Subcutaneous abdominal adipose tissue (tissue), 5 donors: ENCODE data around the gene MARCKSL1.

Experiments
- H3K27ac ChIP-seq: one replicate; pipeline ENCODE4 v1.7.0; 2013; ENCODE audit warnings: low read depth, mild to moderate bottlenecking, inconsistent platforms, low read length, moderate library complexity
- H3K27me3 ChIP-seq, 5 donors: one replicate each; pipeline ENCODE4 v1.7.0; 2013; ENCODE audit warnings: low read length in 5 of 5, inconsistent platforms in 1 of 5; ENCODE audit not compliant: control insufficient read depth in 5 of 5, insufficient read depth in 4 of 5
- H3K36me3 ChIP-seq, 5 donors: one replicate each; pipeline ENCODE4 v1.7.0; 2013; ENCODE audit warnings: low read length in 5 of 5; ENCODE audit not compliant: control insufficient read depth in 5 of 5, insufficient read depth in 5 of 5
- H3K4me1 ChIP-seq, 5 donors: one replicate each; pipeline ENCODE4 v1.7.0; 2013; ENCODE audit warnings: low read length in 5 of 5, mild to moderate bottlenecking in 3 of 5, moderate library complexity in 1 of 5; ENCODE audit not compliant: control insufficient read depth in 5 of 5, insufficient read depth in 5 of 5
- H3K4me3 ChIP-seq, 5 donors: one replicate each; pipeline ENCODE4 v1.7.0; 2013; ENCODE audit warnings: low read length in 5 of 5, low read depth in 1 of 5
- H3K9ac ChIP-seq, 5 donors: one replicate each; pipeline ENCODE4 v1.7.0; 2013; ENCODE audit warnings: low read length in 5 of 5, mild to moderate bottlenecking in 4 of 5, moderate library complexity in 3 of 5
- H3K9me3 ChIP-seq, 5 donors: one replicate each; pipeline ENCODE4 v1.7.0; 2013; ENCODE audit warnings: low read length in 5 of 5; ENCODE audit not compliant: control insufficient read depth in 5 of 5
- donor health status: healthy.
- donor health status: healthy.
- donor health status: healthy.
- donor health status: healthy.
- donor health status: healthy.

The MARCKSL1 gene

DNA sequence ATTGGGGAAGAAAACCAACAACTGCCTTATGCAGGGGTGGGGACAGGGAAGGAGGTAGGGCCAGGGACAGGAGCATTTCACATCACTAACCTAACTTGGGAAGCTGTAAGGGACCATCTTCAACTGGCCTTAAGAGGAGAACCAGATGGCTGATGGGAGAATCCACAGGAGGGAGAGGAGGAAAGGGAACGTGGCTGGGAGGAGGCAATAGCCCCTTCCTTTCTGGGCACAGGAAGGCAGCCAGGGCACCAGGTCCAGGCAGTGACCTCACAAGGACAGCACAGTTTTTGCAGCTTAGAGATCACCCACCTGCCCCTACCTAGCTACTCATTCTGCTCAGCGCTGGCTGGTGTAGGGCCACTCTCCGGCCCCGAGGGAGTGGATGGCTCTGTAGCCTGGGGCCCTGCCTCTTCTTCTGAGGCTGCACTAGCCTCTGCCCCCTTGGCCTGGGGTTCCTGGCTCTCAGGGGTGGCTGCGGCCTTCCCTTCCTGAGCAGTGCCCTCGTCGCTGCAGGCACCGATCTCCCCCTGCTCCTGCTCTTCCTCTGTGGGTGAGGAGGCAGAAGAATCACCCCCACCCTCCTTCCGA, 1.7 kb downstream of the MARCKSL1 start:
- Histone ChIP-seq H3K36me3 (peaks cover 0 to 41% (median 26%) of the 10 kb centered on the region in 5 donors), H3K4me3 (peak overlapping the region in 3 of 5 donors; percentile 48 to 65 (median 63)), H3K9ac (peak overlapping the region in 1 of 5 donors; percentile 28), H3K27ac (no peak overlapping the region), H3K4me1 (peaks cover 0 to 41% (median 32%) of the 10 kb centered on the region in 5 donors), H3K9me3 (no peaks in the 10 kb centered on the region), H3K27me3 (peaks cover 0 to 2% (median 0%) of the 10 kb centered on the region in 5 donors)

DNA sequence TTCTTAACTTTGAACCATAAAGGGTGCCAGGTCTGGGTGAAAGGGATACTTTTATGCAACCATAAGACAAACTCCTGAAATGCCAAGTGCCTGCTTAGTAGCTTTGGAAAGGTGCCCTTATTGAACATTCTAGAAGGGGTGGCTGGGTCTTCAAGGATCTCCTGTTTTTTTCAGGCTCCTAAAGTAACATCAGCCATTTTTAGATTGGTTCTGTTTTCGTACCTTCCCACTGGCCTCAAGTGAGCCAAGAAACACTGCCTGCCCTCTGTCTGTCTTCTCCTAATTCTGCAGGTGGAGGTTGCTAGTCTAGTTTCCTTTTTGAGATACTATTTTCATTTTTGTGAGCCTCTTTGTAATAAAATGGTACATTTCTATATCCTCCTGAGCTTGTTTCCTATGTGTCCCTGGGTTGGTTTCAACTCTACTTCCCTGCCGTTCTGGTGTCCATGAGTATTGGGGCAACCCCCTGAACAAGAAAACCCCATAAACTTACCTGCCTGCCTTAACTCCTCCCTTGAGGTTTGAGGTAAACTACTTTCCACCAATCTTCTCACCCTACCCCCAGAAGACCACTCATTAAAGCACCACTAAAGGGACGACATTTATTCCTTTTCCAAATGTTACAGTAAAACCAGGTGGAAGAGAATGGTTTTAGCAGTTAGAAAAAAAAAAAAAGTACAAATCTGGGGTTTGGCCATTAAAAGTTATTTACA, 2.6 kb downstream of the MARCKSL1 start:
- Histone ChIP-seq H3K27ac (no peak overlapping the region), H3K27me3 (peaks cover 0 to 2% (median 0%) of the 10 kb centered on the region in 5 donors), H3K4me3 (no peak overlapping the region), H3K9ac (peak overlapping the region in 1 of 5 donors; percentile 26), H3K36me3 (peaks cover 0 to 51% (median 36%) of the 10 kb centered on the region in 5 donors), H3K4me1 (peaks cover 0 to 36% (median 32%) of the 10 kb centered on the region in 5 donors), H3K9me3 (no peaks in the 10 kb centered on the region)

DNA sequence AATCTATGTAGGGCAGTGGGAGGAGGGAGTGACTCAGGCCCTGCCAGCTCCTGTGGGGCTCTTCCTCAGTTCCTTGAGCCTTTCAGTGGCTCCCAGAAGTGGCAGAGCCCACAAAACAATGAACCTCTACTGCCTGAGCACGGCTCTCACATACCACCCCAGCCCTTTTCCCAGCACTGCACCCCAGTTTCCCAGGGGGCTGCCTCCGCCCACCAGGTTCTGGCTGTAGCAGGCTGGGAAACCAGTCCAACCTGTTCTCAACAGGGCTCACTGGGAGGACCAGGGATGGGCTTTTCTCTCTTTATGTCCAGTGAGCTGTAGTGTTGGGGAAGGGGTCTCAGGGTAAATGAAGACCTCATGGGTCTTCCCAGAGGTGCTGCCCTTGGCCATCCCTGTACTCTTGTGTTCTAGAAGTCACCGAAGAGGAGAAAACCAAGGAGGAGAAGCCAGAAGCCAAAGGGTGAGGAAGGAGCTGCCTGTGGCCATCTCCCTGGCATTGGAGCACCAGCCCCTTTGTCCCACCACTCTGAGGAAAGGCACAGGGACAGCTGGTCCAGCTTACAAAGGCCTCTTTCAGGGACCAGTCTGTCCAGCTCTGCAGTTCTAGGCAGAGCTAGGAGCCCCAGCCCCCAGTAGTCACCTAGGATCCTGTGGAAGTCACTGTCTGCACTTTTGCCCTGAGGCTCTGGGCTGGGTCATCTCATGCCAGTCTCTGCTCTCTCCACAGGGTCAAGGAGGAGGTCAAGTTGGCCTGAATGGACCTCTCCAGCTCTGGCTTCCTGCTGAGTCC, 3.5 kb downstream of the MARCKSL1 start:
- Histone ChIP-seq H3K36me3 (peaks cover 4 to 59% (median 42%) of the 10 kb centered on the region in 5 donors), H3K4me3 (no peak overlapping the region), H3K9me3 (no peaks in the 10 kb centered on the region), H3K4me1 (peaks cover 0 to 27% (median 24%) of the 10 kb centered on the region in 5 donors), H3K27ac (no peak overlapping the region), H3K27me3 (peaks cover 0 to 2% (median 0%) of the 10 kb centered on the region in 5 donors), H3K9ac (no peak overlapping the region)

DNA sequence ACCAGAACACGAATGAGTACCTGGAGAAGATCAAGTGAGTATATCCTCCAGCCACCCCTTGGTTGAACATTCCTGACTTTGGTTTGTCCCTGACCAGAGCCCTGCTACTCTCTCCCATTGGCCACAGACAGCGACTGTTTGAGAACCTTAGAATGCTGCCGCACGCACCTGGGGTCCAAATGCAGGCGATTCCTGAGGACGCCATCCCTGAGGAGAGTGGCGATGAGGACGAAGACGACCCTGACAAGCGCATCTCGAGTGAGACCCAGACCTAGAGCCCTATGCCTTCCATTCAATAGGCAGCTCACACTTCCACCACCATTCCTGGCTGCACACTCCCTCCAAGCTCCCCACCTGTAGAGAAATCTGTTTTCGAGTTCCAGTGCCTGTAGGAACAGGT, 4.5 kb downstream of the MARCKSL1 start:
- H3K4me3 ChIP-seq, result no peak overlapping the region
- H3K27me3 ChIP-seq, result peaks cover 0 to 2% (median 0%) of the 10 kb centered on the region in 5 donors
- H3K9me3 ChIP-seq, result no peaks in the 10 kb centered on the region
- no peak overlapping the region for H3K27ac ChIP-seq
- H3K9ac ChIP-seq, result no peak overlapping the region
- peaks cover 4 to 67% (median 50%) of the 10 kb centered on the region in 5 donors for H3K36me3 ChIP-seq
- H3K4me1 ChIP-seq, result peaks cover 0 to 17% (median 15%) of the 10 kb centered on the region in 5 donors

DNA sequence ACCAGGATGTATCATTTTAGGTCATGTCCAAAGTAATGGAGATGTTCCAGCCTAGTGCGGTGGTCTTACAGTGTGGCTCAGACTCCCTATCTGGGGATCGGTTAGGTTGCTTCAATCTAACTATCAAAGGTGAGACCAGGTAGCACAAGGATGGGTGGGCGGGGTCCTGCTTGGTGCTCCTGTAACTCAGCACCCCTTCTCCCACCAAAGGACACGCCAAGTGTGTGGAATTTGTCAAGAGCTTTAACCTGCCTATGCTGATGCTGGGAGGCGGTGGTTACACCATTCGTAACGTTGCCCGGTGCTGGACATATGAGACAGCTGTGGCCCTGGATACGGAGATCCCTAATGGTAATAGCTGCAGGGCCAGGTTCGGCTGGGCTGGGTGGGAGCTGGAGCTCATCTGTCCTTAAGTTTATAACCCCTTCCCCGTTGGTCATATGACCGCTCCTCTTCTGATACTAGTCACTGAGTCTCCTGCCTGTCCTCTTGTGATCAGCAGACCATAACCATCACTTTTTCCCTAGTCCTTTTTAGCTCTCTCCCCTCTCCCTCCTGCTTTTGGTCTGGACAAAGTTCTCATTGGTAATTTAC, 5.4 kb downstream of the MARCKSL1 start:
- Histone ChIP-seq H3K9ac (no peak overlapping the region), H3K4me1 (peaks cover 0 to 12% (median 10%) of the 10 kb centered on the region in 5 donors), H3K27me3 (peaks cover 0 to 2% (median 0%) of the 10 kb centered on the region in 5 donors), H3K4me3 (no peak overlapping the region), H3K9me3 (no peaks in the 10 kb centered on the region), H3K27ac (no peak overlapping the region), H3K36me3 (peaks cover 4 to 67% (median 50%) of the 10 kb centered on the region in 5 donors)

DNA sequence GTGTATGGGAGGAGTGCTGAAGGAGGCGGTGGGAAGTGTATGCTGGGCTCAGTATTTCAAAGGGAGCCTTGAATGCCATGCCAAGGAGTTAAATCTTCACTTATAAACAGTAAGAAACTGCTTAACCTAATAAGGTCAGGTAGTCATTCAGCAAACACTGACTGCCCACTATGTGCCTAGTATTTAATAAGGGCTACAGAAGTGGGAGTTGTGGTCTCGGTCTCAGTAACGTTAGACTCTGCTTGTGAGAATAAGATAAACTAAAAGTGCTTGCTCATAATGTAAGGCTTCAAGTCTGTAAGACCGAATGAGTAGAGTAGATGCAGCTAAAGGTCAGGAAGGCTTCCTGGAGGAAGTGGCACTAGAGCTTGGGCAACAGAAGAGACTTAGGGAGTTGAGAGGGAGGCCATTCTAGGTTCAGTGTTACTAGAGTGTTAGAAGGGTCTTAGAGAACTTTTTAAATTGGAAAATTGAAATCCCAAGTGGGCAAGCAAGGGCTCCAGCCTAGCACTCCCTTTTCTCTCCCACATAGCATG, 6.0 kb downstream of the MARCKSL1 start:
- Histone ChIP-seq H3K9ac (no peak overlapping the region), H3K27ac (no peak overlapping the region), H3K36me3 (peaks cover 4 to 73% (median 51%) of the 10 kb centered on the region in 5 donors)

DNA sequence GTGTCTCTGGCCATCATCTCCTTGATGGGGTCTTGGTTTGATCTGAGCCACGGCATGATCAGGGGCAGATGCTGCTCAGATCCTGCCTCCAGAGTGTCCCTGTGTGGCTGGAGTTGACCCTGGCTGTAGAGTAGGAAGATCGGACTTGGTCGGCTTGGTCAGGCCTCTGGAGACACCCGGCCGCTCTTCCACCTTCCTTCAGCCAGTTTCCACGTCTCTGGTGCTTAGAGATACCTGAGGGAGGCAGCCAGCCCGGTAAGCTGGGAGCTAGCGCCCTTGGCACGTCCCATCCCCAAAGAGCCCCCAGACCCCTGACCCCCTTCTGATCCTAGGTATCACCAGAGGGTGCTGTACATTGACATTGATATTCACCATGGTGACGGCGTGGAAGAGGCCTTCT, 8.8 kb downstream of the MARCKSL1 start:
- Histone ChIP-seq H3K27me3 (no peaks in the 10 kb centered on the region), H3K9me3 (no peaks in the 10 kb centered on the region), H3K27ac (no peak overlapping the region), H3K4me1 (no peaks in the 10 kb centered on the region), H3K4me3 (no peak overlapping the region), H3K36me3 (peaks cover 4 to 66% (median 47%) of the 10 kb centered on the region in 5 donors), H3K9ac (peak overlapping the region in 1 of 5 donors; percentile 30)

More for the DNA sequence above, 6.0 kb downstream of the MARCKSL1 start:
- H3K4me3 ChIP-seq, result no peak overlapping the region
- no peaks in the 10 kb centered on the region for H3K9me3 ChIP-seq
- H3K27me3 ChIP-seq, result peaks cover 0 to 2% (median 0%) of the 10 kb centered on the region in 5 donors
- peaks cover 0 to 10% (median 8%) of the 10 kb centered on the region in 5 donors for H3K4me1 ChIP-seq

DNA sequence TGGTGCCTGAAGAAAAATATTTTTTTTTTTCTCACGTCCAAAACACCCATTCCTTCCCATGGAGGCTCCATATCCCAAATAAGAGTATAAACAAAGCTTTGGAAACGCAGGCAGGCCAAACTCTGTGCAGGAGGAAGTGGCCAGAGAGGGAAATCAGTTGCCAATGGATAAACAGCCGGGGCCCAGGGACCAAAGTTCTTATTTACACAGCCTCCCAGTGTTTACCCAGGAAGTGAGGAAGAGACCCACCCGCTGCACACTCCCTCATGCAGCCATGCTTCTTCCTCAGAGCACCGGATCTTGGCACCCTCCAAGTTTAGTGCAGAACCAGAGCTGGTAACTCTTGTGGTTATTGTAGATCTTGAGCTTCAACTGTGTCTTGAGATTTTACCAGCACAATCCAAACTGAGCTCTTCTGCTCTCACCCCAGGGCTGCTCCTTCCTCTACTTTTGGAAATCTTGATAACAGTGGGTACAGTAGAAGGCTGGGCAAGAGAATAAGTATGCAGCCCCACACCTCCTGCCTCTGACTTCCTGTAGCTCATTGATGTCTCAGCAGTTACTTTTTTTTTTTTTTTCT, 14.2 kb downstream of the MARCKSL1 start:
- Histone ChIP-seq H3K4me1 (peaks cover 0 to 8% (median 0%) of the 10 kb centered on the region in 5 donors), H3K36me3 (peaks cover 5 to 32% (median 8%) of the 10 kb centered on the region in 5 donors), H3K4me3 (no peak overlapping the region), H3K27me3 (no peaks in the 10 kb centered on the region), H3K9me3 (no peaks in the 10 kb centered on the region), H3K27ac (no peak overlapping the region), H3K9ac (no peak overlapping the region)

DNA sequence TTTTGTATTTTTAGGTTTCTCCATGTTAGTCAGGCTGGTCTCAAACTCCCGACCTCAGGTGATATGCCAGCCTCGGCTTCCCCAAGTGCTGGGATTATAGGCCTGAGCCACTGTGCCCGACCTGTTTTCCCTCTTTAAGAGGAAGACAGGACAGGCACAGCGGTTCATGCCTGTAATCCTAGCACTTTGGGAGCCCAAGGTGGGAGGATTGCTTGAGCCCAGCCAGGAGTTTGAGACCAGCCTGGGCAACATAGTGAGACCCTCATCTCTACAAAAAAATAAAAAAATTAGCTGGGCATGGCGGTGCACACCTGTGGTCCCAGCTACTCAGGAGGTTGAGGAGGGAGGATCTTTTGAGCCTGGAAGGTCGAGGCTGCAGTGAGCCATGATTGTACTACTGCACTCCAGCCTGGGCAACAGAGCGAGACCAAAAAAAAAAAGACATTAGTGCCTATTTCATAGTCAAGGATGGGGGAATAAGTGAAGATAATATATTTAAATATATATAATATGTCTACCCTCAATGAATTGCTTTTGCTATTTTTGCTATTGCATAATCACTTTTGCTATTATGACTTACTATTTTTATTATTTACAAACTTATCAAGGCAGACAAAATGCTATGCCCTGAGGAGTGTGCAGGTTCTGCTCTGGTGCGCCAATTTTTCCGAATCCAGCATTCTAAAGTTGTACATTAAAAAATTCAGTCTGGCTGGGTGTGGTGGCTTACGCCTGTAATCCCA, 17.7 kb downstream of the MARCKSL1 start:
- H3K27me3 ChIP-seq, result no peaks in the 10 kb centered on the region
- no peak overlapping the region for H3K9ac ChIP-seq
- no peak overlapping the region for H3K4me3 ChIP-seq
- no peaks in the 10 kb centered on the region for H3K9me3 ChIP-seq
- peaks cover 4 to 21% (median 6%) of the 10 kb centered on the region in 5 donors for H3K36me3 ChIP-seq
- peaks cover 0 to 8% (median 0%) of the 10 kb centered on the region in 5 donors for H3K4me1 ChIP-seq
- H3K27ac ChIP-seq, result no peak overlapping the region
